ENCODE results near the gene DNER.

Gene DNER

DNA sequence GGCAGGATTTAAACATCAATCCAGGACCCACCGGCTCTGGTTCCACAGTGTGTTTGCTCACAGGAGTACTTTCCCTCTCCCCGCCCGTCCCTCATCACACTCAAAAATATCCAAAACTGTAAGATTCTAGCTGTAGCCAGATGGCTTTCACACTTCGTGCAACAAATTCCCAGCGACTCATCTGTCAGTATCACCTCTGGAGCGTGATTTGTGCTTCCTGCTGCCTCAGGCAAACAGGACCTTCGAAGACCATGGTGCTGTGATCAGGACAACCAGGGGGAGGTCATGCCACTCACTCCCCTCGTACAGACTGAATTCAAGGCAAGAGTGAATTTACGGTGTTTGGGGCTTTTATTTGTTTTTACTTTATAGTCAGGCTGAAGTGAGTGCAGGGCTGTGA is 288.8 kb downstream of the DNER start:
- TF ChIP-seq CTCF (IDR thresholded peaks at IDR 0.05; ENCODE audit: low read depth, low read length) = no peak
- H3K9me3 ChIP-seq (ENCODE audit: severe bottlenecking) = no peaks in the 10 kb centered on the region
- no peak overlapping the region for H3K4me3 ChIP-seq (ENCODE audit: low read depth, low read length)
- H3K36me3 ChIP-seq = no peaks in the 10 kb centered on the region
- H3K27ac ChIP-seq = no peak overlapping the region
- DNase-seq = no peak
- peaks cover 55% of the 10 kb centered on the region for H3K27me3 ChIP-seq (ENCODE audit: insufficient read depth, low read depth, severe bottlenecking)

DNA sequence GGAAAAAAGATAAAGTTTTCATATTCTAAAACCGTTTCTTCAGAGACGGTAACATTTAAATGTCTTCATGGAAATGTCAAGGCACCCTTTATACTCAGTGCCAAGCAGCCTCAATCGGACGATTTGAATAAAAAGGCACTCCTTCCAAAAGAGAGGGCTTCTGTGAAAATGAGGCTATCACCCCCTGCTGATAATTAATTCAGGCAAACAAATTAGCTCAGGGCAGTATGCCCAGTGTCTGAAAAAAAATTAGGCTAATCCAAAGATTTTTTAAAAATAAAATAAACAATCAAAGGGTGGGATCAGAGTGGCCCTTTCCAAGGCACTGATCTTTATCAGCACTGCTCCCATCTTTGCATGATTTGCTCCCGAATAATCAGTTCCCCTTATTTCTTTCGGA is 292.3 kb downstream of the DNER start:
- no peaks in the 10 kb centered on the region for H3K36me3 ChIP-seq
- H3K27me3 ChIP-seq (ENCODE audit: insufficient read depth, low read depth, severe bottlenecking) = peaks cover 57% of the 10 kb centered on the region
- H3K9me3 ChIP-seq (ENCODE audit: severe bottlenecking) = no peaks in the 10 kb centered on the region
- TF ChIP-seq CTCF (IDR thresholded peaks at IDR 0.05; ENCODE audit: low read depth, low read length) = no peak
- no peak for DNase-seq
- no peak overlapping the region for H3K27ac ChIP-seq
- H3K4me3 ChIP-seq (ENCODE audit: low read depth, low read length) = no peak overlapping the region

DNA sequence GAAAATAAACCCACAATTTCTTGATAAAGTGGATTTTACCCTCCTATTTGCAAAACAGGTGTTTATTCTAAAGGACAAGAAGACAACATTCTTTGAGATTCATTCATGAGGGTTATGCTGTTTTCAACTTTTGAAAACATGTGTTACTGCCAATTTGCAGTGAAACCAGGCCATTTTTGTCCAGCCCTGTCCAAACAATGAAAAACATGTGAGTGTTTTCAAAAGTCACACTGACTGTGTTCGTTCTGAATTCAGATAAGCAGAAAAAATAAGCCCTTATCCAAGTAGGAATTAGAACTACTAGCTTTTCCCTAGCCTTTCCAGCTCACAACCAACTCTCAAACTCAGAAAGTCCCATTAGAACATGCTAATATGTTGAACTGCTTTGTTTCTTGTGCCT is 295.2 kb downstream of the DNER start:
- Histone ChIP-seq H3K36me3 (no peaks in the 10 kb centered on the region), H3K9me3 (ENCODE audit: severe bottlenecking) (no peaks in the 10 kb centered on the region), H3K4me3 (ENCODE audit: low read depth, low read length) (no peak overlapping the region), H3K27ac (no peak overlapping the region), H3K27me3 (ENCODE audit: insufficient read depth, low read depth, severe bottlenecking) (peaks cover 51% of the 10 kb centered on the region)
- no peak for DNase-seq
- no peak for TF ChIP-seq CTCF (IDR thresholded peaks at IDR 0.05; ENCODE audit: low read depth, low read length)

- no peaks in the 10 kb centered on the region for H3K9me3 ChIP-seq (ENCODE audit: severe bottlenecking)
- peaks cover 49% of the 10 kb centered on the region for H3K27me3 ChIP-seq (ENCODE audit: insufficient read depth, low read depth, severe bottlenecking)
- H3K4me3 ChIP-seq (ENCODE audit: low read depth, low read length) = no peak overlapping the region
- H3K36me3 ChIP-seq = no peaks in the 10 kb centered on the region
- DNase-seq = no peak
- no peak for TF ChIP-seq CTCF (IDR thresholded peaks at IDR 0.05; ENCODE audit: low read depth, low read length)
- no peak overlapping the region for H3K27ac ChIP-seq
These were observed 296.4 kb downstream of the DNER start for GRCh38 chr2:229417916-229418315.

- Histone ChIP-seq H3K27me3 (ENCODE audit: insufficient read depth, low read depth, severe bottlenecking) (peaks cover 49% of the 10 kb centered on the region), H3K4me3 (ENCODE audit: low read depth, low read length) (no peak overlapping the region), H3K9me3 (ENCODE audit: severe bottlenecking) (no peaks in the 10 kb centered on the region), H3K36me3 (no peaks in the 10 kb centered on the region), H3K27ac (no peak overlapping the region)
- no peak for TF ChIP-seq CTCF (IDR thresholded peaks at IDR 0.05; ENCODE audit: low read depth, low read length)
- no peak for DNase-seq
These were observed 297.2 kb downstream of the DNER start for GRCh38 chr2:229417176-229417575.

- TF ChIP-seq CTCF (IDR thresholded peaks at IDR 0.05; ENCODE audit: low read depth, low read length) = no peak
- no peak for DNase-seq
- no peak overlapping the region for H3K4me3 ChIP-seq (ENCODE audit: low read depth, low read length)
- no peaks in the 10 kb centered on the region for H3K36me3 ChIP-seq
- peaks cover 53% of the 10 kb centered on the region for H3K27me3 ChIP-seq (ENCODE audit: insufficient read depth, low read depth, severe bottlenecking)
- H3K9me3 ChIP-seq (ENCODE audit: severe bottlenecking) = no peaks in the 10 kb centered on the region
- no peak overlapping the region for H3K27ac ChIP-seq
These were observed 298.1 kb downstream of the DNER start for GRCh38 chr2:229416116-229416694.
